ENCODE results near the gene MUCL3. TPM values are rescaled to one million over a fixed set of nuclear protein-coding genes. Genes with fewer than 3 reads are reported as not detected.
"Not testable (repeated sequence)": the region's sequence is repeated elsewhere in the genome, so short reads cannot be mapped to it uniquely, and the experiment has no call there.

The MUCL3 gene
- polyA plus RNA-seq, 1 donor = 0.04 TPM

GRCh38 chr6:30997301-30997700, 56.5 kb downstream of the MUCL3 start:
- H3K4me3 ChIP-seq (ENCODE audit: low read length) = no peak overlapping the region
- no peak overlapping the region for H3K27ac ChIP-seq (ENCODE audit: low read length)
- H3K27me3 ChIP-seq (ENCODE audit: control insufficient read depth, insufficient read depth, low read length) = no peaks in the 10 kb centered on the region
- WGBS (ENCODE audit: insufficient coverage, low lambda C conversion rate) = no CpG with 5 or more reads among the region's 2 CpGs
- H3K4me1 ChIP-seq (ENCODE audit: control insufficient read depth, insufficient read depth, low read length) = no peaks in the 10 kb centered on the region
- no peak for DNase-seq
- no peaks in the 10 kb centered on the region for H3K9me3 ChIP-seq (ENCODE audit: control insufficient read depth, low read depth, low read length)
- no peaks in the 10 kb centered on the region for H3K36me3 ChIP-seq (ENCODE audit: control insufficient read depth, insufficient read depth, low read length)

- Histone ChIP-seq H3K9me3 (ENCODE audit: control insufficient read depth, low read depth, low read length) (no peaks in the 10 kb centered on the region), H3K4me3 (ENCODE audit: low read length) (no peak overlapping the region), H3K4me1 (ENCODE audit: control insufficient read depth, insufficient read depth, low read length) (no peaks in the 10 kb centered on the region), H3K36me3 (ENCODE audit: control insufficient read depth, insufficient read depth, low read length) (no peaks in the 10 kb centered on the region), H3K27ac (ENCODE audit: low read length) (no peak overlapping the region), H3K27me3 (ENCODE audit: control insufficient read depth, insufficient read depth, low read length) (no peaks in the 10 kb centered on the region)
- WGBS (ENCODE audit: insufficient coverage, low lambda C conversion rate) = no CpG with 5 or more reads among the region's 5 CpGs
- no peak for DNase-seq
Observed at GRCh38 chr6:30998785-30999184, 58.0 kb downstream of the MUCL3 start.

GRCh38 chr6:31000067-31000860, 59.5 kb downstream of the MUCL3 start:
- H3K4me1 ChIP-seq (ENCODE audit: control insufficient read depth, insufficient read depth, low read length); H3K36me3 ChIP-seq (ENCODE audit: control insufficient read depth, insufficient read depth, low read length); H3K27me3 ChIP-seq (ENCODE audit: control insufficient read depth, insufficient read depth, low read length); DNase-seq; H3K4me3 ChIP-seq (ENCODE audit: low read length); H3K9me3 ChIP-seq (ENCODE audit: control insufficient read depth, low read depth, low read length); H3K27ac ChIP-seq (ENCODE audit: low read length): not testable (repeated sequence)
- no CpG with 5 or more reads among the region's 39 CpGs for WGBS (ENCODE audit: insufficient coverage, low lambda C conversion rate)

GRCh38 chr6:31001281-31001888, 60.6 kb downstream of the MUCL3 start:
- H3K4me3 ChIP-seq (ENCODE audit: low read length) = no peak overlapping the region
- H3K9me3 ChIP-seq (ENCODE audit: control insufficient read depth, low read depth, low read length) = no peaks in the 10 kb centered on the region
- H3K4me1 ChIP-seq (ENCODE audit: control insufficient read depth, insufficient read depth, low read length) = no peaks in the 10 kb centered on the region
- DNase-seq = no peak
- H3K36me3 ChIP-seq (ENCODE audit: control insufficient read depth, insufficient read depth, low read length) = no peaks in the 10 kb centered on the region
- H3K27me3 ChIP-seq (ENCODE audit: control insufficient read depth, insufficient read depth, low read length) = no peaks in the 10 kb centered on the region
- H3K27ac ChIP-seq (ENCODE audit: low read length) = no peak overlapping the region
- WGBS (ENCODE audit: insufficient coverage, low lambda C conversion rate) = no CpG with 5 or more reads among the region's 13 CpGs

- Histone ChIP-seq H3K9me3 (ENCODE audit: control insufficient read depth, low read depth, low read length) (no peaks in the 10 kb centered on the region), H3K4me3 (ENCODE audit: low read length) (no peak overlapping the region), H3K27me3 (ENCODE audit: control insufficient read depth, insufficient read depth, low read length) (peaks cover 4% of the 10 kb centered on the region), H3K27ac (ENCODE audit: low read length) (no peak overlapping the region), H3K36me3 (ENCODE audit: control insufficient read depth, insufficient read depth, low read length) (no peaks in the 10 kb centered on the region), H3K4me1 (ENCODE audit: control insufficient read depth, insufficient read depth, low read length) (no peaks in the 10 kb centered on the region)
- no peak for DNase-seq
- no CpG with 5 or more reads among the region's 2 CpGs for WGBS (ENCODE audit: insufficient coverage, low lambda C conversion rate)
Observed at GRCh38 chr6:31002471-31002870, 61.7 kb downstream of the MUCL3 start.

Other genes with a start within 250 kb of the MUCL3 start
- 16.5 TPM for gene NRM, start 250.0 kb upstream of the MUCL3 start, polyA plus RNA-seq
- 22.5 TPM for gene MDC1, start 223.7 kb upstream of the MUCL3 start, polyA plus RNA-seq
- gene TUBB, start 220.6 kb upstream of the MUCL3 start, polyA plus RNA-seq = 512 TPM
- 94.5 TPM for gene FLOT1, start 198.3 kb upstream of the MUCL3 start, polyA plus RNA-seq
- 24.7 TPM for gene IER3, start 196.4 kb upstream of the MUCL3 start, polyA plus RNA-seq
- 150 TPM for gene DDR1, start 56.5 kb upstream of the MUCL3 start, polyA plus RNA-seq
- gene GTF2H4, start 32.8 kb upstream of the MUCL3 start, polyA plus RNA-seq = 24.4 TPM
- 43.5 TPM for gene VARS2, start 26.7 kb upstream of the MUCL3 start, polyA plus RNA-seq
- 0.70 TPM for gene SFTA2, start 8.8 kb upstream of the MUCL3 start, polyA plus RNA-seq
- not detected for gene MUC21, start 42.7 kb downstream of the MUCL3 start, polyA plus RNA-seq
- gene MUC22, start 69.5 kb downstream of the MUCL3 start, polyA plus RNA-seq = not detected
- not detected for gene C6orf15, start 171.6 kb downstream of the MUCL3 start, polyA plus RNA-seq
- 0.33 TPM for gene PSORS1C1, start 173.8 kb downstream of the MUCL3 start, polyA plus RNA-seq
- not detected for gene CDSN, start 179.5 kb downstream of the MUCL3 start, polyA plus RNA-seq
- 0.04 TPM for gene PSORS1C2, start 198.1 kb downstream of the MUCL3 start, polyA plus RNA-seq
- 17.4 TPM for gene CCHCR1, start 216.8 kb downstream of the MUCL3 start, polyA plus RNA-seq
- 9.1 TPM for gene TCF19, start 217.6 kb downstream of the MUCL3 start, polyA plus RNA-seq
- gene POU5F1, start 229.7 kb downstream of the MUCL3 start, polyA plus RNA-seq = 0.28 TPM

Measured in large intestine (tissue), 3 donors.